Measurements from ENCODE around the gene ADGRV1.

Gene ADGRV1

GRCh38 chr5:91121347-91121993 is 562.9 kb downstream of the ADGRV1 start:
- FAIRE-seq = no peak

DNA sequence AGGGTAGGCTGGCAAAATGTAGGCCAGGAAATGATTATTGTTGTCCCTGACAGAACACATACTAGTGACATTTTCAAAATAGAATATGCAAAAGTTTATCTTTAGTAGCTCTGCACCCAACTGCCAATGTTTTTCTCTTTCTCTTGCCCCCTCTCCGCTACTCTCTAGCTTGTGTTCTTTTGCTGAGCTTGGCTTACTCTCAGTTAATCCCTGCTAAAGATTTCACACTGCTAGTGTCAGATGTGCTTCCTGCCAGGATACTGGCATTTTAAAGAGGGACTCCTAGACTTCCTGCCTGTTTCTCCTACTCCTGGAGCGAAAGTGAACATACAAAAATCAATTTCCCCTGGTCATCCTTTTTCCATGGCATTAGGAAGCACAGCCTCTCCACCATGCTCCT is 564.1 kb downstream of the ADGRV1 start:
- no peak for FAIRE-seq

GRCh38 chr5:91123291-91123690 is 564.7 kb downstream of the ADGRV1 start:
- no peak for FAIRE-seq

DNA sequence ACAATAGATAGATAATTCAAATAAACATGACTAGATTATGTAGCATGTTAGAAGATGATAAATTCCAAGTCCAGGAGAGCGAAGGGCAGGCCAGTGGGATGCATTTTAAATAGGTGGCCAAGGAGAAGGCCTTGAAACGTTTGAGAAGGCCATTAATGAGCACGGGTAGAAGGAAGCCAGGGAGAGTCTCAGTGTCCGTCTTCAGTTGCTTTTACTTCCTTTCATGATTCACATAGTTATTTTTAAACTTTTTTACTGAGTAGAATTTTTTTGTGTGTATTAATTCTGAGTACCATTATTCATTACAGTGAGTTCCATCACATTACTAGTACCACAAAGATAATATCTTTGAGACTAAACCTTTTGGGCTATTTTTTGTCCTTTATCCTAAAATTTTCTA is 565.3 kb downstream of the ADGRV1 start:
- no peak for FAIRE-seq

DNA sequence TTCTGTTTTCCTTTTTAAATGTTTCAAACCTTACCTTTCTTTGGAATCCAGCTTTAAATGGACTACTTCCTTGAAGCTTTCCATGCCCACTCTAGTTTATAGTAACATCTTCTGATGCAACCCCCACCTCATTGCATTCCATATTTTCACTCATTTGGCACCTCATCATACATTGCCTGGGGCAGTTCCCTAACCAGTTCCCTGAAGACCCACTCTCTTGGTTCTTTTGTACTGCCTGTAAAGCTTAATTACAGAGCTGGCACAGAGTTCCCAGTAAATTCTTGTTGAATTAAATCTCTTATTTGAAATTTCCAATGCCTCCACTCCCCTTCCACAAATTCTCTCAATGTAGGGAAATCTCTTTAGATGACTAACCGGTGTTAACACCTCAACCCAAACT is 567.3 kb downstream of the ADGRV1 start:
- no peak for FAIRE-seq

DNA sequence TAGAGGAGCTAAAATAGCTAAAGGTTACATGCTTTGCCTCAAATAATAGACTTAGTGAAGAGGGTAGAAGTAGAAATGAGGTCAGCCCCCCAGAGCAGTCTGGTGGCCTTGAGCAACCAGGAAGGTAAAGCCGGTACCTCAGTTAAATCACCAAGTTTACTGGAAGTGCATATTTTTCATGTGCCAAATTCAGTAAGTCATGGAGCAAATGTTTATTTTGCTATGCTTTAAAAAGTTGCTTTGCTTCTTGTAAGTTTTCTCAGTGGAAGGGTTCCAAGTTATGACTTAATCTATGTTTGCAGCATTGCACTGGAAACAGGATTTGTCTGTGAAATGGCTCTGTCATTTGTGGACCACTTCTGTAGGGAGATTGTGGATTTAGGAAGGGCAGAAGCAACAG is 567.9 kb downstream of the ADGRV1 start:
- no peak for FAIRE-seq

DNA sequence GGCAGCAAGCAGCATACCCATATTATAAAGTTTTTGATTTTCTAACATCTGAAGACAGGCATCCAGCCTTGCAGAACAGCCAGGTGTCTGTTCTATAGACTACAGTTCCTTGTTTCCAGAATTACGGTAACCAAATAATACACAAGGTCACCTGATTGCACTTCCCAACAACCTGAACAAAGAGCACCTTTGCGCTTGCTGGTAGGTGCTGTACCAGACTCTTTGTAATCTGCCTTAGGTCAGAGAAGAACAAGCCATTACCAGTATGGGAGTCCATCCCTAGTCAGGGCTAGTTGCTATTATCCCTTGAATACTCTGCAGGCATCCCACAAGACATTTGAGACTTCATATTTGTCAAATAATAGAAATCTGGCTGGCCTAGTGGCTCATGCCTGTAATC is 568.3 kb downstream of the ADGRV1 start:
- no peak for FAIRE-seq

DNA sequence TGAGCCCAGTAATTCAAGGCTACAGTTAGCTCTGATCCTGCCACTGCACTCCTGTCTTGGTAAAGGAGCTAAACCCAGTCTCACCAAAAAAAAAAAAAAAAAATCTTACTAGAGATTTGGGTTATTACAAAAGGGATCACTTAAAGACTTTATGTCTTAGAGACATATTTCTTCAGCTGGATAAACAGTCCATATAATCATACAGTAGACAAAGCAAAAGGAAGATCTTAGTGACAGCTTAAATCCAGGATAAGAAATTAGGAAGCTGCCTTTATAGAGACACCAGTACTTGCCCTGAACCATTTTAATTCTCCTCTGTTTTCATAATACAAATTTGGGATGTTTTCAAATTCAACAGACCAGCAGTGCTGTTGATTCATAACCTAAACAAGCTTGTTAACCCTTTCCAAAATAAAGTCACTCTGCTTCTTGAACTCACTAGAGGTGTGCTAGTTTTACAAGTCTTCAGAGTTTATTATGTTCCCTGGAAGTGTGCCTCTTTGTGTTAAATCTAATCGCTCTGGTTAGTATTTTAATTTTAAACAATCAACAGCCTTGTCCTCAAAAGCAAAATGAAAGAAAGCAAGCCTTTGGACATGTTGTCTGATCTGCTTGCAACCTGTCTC is 569.0 kb downstream of the ADGRV1 start:
- no peak for FAIRE-seq

- no peak for FAIRE-seq
These were observed 570.0 kb downstream of the ADGRV1 start for GRCh38 chr5:91128604-91129003.

DNA sequence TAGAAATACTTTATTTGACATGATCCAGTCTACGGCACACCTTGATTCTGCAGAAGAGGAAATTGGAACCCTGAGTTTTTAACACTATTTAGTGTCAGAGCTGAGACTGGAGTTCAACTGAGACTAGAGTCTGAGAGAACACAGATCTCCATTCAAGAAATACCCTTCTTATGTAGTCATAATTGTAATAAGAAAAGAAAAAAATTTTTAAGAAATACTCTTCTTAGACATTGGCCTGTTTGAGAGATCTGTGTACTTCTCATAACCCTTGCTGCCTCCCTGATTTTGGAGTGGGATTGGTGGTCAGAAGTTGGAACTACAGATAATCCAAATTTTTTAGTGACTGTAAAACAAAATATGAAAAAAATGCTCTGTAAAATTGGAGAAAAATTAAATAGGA is 571.2 kb downstream of the ADGRV1 start:
- no peak for FAIRE-seq

GRCh38 chr5:91130759-91131158 is 572.2 kb downstream of the ADGRV1 start:
- FAIRE-seq = no peak

GRCh38 chr5:91132550-91132949 is 574.0 kb downstream of the ADGRV1 start:
- FAIRE-seq = no peak

DNA sequence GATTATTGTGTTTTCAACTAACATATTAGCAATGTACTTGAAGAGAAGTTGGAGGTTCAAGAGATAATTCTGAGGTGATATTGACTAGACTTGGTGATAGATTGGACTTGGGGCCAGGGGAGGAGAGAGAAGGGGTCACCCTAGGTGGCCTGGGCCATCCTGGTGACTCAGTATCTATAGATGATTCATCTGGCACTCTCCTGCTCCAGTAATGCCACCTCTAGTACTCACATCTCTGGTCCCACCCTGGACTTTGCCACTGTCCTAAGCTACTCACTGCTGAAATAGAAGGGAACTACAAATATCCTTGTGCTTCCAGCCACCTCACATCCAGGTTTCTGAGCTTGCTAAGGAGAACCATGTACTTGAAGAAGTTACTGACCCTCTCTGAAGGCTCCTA is 574.6 kb downstream of the ADGRV1 start:
- no peak for FAIRE-seq

- FAIRE-seq = no peak
These were observed 577.1 kb downstream of the ADGRV1 start for GRCh38 chr5:91135475-91136248.

GRCh38 chr5:91136271-91136670 is 577.7 kb downstream of the ADGRV1 start:
- FAIRE-seq = no peak

DNA sequence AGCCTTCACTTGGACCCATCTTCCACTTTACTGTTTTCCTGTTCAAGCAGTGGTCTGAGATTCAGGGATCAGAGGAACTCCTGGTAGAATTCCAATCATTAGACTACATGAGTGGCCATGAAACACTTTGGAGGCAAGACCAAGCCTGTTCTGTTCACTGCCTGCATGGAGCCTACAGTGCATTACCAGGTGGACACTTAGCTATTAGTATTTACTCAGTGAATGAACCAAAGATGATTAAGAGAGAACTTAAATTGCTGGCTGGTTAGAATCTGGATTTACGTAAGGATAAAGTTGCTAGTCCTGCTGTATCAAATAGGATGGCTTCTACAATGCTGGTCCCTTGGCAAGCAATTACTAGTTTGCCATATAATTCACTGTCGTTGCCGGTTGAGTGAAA is 579.0 kb downstream of the ADGRV1 start:
- FAIRE-seq = no peak

GRCh38 chr5:91139572-91140200 is 581.1 kb downstream of the ADGRV1 start:
- no peak for FAIRE-seq

DNA sequence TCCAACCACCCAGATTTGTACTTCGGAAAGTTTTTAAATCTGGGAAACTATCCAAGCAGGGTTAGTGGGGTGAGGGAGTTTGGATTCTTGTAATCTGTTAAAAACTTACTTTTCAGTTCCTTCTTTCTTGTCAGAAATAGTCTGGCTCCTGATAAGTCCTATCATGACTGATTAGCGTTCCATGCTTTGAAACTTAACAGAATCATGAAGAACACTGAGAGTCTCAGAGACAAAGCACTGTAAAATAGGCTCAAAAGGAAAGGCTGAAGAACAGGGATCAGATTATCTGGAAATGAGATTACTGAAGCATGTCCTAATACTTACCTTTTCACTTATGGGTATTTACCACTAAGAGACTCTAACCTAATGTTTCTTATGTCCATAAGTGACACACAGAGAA is 582.1 kb downstream of the ADGRV1 start:
- no peak for FAIRE-seq

DNA sequence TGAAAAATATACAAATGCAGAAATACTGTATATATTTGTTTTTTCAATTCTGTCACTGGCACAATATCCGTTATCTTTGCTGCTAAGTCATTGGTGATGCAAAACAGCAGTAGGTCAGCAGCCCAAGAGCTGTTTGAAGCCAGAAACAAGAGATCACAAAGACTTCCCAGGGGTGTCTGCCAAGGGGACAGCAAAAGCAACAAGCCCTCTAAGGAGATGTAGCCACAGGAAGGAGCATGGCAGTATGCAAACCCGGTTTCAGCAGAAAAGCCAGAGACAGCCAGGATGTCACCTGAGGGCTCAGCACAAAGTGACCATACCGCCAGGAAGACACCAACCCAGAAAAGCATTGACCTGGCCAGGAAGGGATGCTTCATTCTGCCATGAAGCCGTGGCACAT is 583.0 kb downstream of the ADGRV1 start:
- no peak for FAIRE-seq

GRCh38 chr5:91142386-91142785 is 583.8 kb downstream of the ADGRV1 start:
- no peak for FAIRE-seq

DNA sequence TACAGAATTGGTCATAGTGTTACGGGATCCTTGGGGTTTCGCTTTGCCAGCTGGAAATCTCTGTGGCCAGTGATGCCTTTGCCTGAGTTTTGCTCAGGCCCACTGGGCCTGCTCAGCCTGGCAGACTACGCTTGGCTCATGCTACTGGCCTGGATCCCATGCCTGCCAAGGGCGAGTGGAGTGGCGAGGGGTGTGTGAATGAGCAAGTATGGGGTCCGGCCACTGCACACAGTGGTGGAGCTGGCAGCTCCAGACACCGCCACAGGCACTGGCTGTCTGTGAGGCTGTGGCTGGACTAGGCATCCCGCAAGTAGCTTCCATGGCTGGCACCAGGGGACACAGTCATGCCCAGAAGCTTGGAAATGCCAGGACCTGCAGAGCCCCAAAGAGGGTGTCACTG is 584.2 kb downstream of the ADGRV1 start:
- no peak for FAIRE-seq

GRCh38 chr5:91143840-91144239 is 585.2 kb downstream of the ADGRV1 start:
- no peak for FAIRE-seq

- FAIRE-seq = no peak
These were observed 586.1 kb downstream of the ADGRV1 start for GRCh38 chr5:91144491-91145332.

All from A204.1 (cell line).